ENCODE data around the gene FAH. TPM values are rescaled to one million over a fixed set of nuclear protein-coding genes. Genes with fewer than 3 reads are reported as not detected.

The FAH gene
- total and polyA plus RNA-seq, 10 of the 15 experiments (the other 5 are each of a cell fraction or from before 2014, with no cell fraction given): 36.3 to 121 (median 62.0) TPM

DNA sequence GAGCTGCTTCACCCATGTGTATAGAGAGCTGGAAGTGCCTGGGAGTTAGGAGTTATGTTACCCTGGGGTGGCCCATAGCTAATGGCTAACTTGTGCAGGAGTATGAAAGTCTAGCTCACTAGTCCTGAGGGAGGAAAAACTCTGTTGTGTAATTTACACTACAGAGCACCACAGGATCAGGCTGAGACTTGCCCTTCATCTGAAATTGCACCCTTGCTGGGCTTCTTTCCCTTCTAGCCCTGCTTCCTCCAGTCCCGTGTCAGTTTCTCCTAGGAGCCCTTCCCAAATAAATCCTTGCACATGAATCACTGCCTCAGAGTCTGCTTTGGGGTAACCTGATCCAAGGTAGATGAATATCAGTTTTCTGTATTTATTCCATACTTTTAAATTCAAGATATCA, 59.2 kb downstream of the FAH start (continued):
- TF ChIP-seq, protein P1, sequence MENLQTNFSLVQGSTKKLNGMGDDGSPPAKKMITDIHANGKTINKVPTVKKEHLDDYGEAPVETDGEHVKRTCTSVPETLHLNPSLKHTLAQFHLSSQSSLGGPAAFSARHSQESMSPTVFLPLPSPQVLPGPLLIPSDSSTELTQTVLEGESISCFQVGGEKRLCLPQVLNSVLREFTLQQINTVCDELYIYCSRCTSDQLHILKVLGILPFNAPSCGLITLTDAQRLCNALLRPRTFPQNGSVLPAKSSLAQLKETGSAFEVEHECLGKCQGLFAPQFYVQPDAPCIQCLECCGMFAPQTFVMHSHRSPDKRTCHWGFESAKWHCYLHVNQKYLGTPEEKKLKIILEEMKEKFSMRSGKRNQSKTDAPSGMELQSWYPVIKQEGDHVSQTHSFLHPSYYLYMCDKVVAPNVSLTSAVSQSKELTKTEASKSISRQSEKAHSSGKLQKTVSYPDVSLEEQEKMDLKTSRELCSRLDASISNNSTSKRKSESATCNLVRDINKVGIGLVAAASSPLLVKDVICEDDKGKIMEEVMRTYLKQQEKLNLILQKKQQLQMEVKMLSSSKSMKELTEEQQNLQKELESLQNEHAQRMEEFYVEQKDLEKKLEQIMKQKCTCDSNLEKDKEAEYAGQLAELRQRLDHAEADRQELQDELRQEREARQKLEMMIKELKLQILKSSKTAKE (IDR thresholded peaks at IDR 0.05; ENCODE audit: low read depth, poor library complexity, severe bottlenecking): no peak
- TF ChIP-seq, protein P2, sequence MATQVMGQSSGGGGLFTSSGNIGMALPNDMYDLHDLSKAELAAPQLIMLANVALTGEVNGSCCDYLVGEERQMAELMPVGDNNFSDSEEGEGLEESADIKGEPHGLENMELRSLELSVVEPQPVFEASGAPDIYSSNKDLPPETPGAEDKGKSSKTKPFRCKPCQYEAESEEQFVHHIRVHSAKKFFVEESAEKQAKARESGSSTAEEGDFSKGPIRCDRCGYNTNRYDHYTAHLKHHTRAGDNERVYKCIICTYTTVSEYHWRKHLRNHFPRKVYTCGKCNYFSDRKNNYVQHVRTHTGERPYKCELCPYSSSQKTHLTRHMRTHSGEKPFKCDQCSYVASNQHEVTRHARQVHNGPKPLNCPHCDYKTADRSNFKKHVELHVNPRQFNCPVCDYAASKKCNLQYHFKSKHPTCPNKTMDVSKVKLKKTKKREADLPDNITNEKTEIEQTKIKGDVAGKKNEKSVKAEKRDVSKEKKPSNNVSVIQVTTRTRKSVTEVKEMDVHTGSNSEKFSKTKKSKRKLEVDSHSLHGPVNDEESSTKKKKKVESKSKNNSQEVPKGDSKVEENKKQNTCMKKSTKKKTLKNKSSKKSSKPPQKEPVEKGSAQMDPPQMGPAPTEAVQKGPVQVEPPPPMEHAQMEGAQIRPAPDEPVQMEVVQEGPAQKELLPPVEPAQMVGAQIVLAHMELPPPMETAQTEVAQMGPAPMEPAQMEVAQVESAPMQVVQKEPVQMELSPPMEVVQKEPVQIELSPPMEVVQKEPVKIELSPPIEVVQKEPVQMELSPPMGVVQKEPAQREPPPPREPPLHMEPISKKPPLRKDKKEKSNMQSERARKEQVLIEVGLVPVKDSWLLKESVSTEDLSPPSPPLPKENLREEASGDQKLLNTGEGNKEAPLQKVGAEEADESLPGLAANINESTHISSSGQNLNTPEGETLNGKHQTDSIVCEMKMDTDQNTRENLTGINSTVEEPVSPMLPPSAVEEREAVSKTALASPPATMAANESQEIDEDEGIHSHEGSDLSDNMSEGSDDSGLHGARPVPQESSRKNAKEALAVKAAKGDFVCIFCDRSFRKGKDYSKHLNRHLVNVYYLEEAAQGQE (IDR thresholded peaks at IDR 0.05; ENCODE audit: low read depth, low read length): no peak
- no peak for TF ChIP-seq HDGF (IDR thresholded peaks at IDR 0.05)
- TF ChIP-seq, protein P3, sequence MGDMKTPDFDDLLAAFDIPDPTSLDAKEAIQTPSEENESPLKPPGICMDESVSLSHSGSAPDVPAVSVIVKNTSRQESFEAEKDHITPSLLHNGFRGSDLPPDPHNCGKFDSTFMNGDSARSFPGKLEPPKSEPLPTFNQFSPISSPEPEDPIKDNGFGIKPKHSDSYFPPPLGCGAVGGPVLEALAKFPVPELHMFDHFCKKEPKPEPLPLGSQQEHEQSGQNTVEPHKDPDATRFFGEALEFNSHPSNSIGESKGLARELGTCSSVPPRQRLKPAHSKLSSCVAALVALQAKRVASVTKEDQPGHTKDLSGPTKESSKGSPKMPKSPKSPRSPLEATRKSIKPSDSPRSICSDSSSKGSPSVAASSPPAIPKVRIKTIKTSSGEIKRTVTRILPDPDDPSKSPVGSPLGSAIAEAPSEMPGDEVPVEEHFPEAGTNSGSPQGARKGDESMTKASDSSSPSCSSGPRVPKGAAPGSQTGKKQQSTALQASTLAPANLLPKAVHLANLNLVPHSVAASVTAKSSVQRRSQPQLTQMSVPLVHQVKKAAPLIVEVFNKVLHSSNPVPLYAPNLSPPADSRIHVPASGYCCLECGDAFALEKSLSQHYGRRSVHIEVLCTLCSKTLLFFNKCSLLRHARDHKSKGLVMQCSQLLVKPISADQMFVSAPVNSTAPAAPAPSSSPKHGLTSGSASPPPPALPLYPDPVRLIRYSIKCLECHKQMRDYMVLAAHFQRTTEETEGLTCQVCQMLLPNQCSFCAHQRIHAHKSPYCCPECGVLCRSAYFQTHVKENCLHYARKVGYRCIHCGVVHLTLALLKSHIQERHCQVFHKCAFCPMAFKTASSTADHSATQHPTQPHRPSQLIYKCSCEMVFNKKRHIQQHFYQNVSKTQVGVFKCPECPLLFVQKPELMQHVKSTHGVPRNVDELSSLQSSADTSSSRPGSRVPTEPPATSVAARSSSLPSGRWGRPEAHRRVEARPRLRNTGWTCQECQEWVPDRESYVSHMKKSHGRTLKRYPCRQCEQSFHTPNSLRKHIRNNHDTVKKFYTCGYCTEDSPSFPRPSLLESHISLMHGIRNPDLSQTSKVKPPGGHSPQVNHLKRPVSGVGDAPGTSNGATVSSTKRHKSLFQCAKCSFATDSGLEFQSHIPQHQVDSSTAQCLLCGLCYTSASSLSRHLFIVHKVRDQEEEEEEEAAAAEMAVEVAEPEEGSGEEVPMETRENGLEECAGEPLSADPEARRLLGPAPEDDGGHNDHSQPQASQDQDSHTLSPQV (IDR thresholded peaks at IDR 0.05): no peak
- no peak for TF ChIP-seq RBBP5 (conservative IDR thresholded peaks at IDR 0.05)
- no peak for TF ChIP-seq FOXK2 (IDR thresholded peaks at IDR 0.05)
- no peak for TF ChIP-seq SP1 (IDR thresholded peaks at IDR 0.05; ENCODE audit: low read depth, low read length)
- no peak for TF ChIP-seq PML (IDR thresholded peaks at IDR 0.05; ENCODE audit: low read length)
- no peak for TF ChIP-seq SIX5 (IDR thresholded peaks at IDR 0.05; ENCODE audit: low read depth, low read length, severe bottlenecking)
- no peak for TF ChIP-seq EGR1 (IDR thresholded peaks at IDR 0.05; ENCODE audit: borderline replicate concordance in 1 of 2, low read depth in 2 of 2, low read length in 2 of 2)
